ENCODE measurements around the gene VPS33B.

Gene VPS33B

DNA sequence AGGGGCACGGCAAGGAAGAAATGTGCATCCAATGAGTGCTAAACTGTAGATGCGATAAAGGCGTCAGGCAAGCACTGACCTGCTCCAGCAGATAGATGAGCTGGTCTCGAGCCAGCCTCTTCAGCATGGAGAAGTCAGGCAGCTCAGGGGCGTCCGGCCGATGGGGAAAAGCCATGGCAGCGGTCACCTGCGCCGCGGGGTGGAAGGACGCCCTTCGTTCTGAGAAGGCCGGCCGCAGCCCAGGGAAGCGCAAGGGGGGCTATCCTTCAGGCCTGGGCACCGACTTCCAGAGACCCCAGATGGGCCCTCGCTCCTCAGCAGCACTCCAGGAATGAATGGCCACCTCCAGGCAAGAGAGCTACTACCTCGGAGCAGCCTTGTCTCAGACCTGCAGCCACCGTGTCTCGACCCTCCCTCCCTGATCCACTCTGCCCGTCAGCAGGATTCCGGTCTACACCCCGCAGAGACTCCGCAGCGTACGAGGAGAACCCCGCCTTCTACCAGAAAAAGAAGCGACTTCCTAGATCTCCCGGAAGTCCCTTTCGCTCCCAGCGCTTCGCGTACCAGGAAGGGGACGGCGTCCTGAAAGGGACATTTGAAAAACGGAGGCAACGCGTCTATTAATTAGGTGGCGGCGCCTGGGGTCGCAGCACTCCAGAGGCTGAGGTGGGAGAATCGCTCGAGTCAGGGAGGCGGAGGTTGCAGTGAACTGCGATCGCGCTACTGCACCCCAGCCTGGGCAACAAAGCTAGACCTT lies at the start of gene VPS33B:
Gene VPS33B, minus strand, starts transcription at position 520 of the 757 bp plus-strand sequence. Its CDS starts 345 bp downstream, at position 175.
- DNase-seq (ENCODE audit: low read depth), result peak; percentile 71
- H3K4me3 ChIP-seq (ENCODE audit: low read depth, low read length), result peak within 1 kb of the TSS; percentile 98
- TF ChIP-seq, protein P1, sequence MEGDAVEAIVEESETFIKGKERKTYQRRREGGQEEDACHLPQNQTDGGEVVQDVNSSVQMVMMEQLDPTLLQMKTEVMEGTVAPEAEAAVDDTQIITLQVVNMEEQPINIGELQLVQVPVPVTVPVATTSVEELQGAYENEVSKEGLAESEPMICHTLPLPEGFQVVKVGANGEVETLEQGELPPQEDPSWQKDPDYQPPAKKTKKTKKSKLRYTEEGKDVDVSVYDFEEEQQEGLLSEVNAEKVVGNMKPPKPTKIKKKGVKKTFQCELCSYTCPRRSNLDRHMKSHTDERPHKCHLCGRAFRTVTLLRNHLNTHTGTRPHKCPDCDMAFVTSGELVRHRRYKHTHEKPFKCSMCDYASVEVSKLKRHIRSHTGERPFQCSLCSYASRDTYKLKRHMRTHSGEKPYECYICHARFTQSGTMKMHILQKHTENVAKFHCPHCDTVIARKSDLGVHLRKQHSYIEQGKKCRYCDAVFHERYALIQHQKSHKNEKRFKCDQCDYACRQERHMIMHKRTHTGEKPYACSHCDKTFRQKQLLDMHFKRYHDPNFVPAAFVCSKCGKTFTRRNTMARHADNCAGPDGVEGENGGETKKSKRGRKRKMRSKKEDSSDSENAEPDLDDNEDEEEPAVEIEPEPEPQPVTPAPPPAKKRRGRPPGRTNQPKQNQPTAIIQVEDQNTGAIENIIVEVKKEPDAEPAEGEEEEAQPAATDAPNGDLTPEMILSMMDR (conservative IDR thresholded peaks at IDR 0.05; ENCODE audit: low read depth, low read length), result no peak

DNA sequence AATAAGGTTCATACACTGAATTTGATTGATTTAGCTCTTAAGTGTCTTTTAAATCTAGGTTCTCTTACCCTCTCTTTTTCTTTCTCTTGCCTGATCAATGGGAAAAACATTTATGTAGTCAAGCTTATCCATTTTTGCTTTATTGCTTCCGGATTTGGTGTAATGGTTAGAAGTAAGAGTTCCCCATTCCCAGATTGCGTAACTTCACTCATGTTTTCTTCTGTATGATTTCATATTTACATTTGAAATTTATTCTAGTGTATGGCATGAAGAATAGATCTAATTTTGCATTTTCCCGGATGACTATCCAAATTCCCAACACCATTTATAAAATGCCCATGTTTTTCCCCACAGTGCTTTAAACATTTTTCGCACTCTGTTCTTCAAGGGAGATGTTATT lies 49.8 kb upstream of the VPS33B start:
- H3K4me3 ChIP-seq (ENCODE audit: low read depth, low read length), result no peak overlapping the region
- TF ChIP-seq, protein P1 (conservative IDR thresholded peaks at IDR 0.05; ENCODE audit: low read depth, low read length), result no peak
- no peak for DNase-seq (ENCODE audit: low read depth)

DNA sequence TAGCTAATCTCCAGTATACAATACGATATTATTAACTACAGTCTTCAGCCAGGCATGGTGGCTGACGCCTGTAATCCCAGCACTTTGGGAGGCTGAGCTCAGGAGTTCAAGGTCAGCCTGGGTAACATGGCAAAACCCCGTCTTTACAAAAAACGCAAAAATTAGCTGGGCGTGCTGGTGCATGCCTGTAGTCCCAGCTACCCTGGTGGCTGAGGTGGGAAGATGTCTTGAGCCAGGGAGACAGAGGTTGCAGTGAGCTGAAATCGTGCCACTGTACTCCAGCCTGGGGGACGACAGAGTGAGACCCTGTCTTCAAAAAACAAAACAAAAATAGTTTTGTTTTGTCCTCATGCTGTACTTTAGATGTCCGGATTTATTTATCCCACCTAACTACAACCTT lies 48.5 kb upstream of the VPS33B start:
- no peak overlapping the region for H3K4me3 ChIP-seq (ENCODE audit: low read depth, low read length)
- TF ChIP-seq, protein P1 (conservative IDR thresholded peaks at IDR 0.05; ENCODE audit: low read depth, low read length), result no peak
- no peak for DNase-seq (ENCODE audit: low read depth)

DNA sequence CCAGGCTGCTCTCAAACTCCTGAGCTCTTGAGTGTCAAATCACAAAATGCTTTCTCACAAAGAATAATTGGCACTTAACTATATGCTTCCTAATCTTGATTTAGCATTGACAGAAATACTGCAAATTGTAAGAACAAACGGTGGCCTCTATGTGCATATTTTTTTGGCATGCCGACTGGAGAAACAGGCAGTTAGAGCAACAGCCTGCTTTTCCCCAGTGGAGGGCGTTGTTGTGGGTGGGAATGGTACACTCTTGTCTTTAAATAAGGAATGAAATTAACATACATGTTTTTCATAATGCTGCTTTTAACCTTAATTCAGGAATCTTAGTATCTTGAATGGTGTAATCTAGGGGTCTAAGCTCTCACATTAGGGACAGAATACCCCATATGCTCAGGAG lies 46.6 kb upstream of the VPS33B start:
- DNase-seq (ENCODE audit: low read depth), result no peak
- TF ChIP-seq, protein P1 (conservative IDR thresholded peaks at IDR 0.05; ENCODE audit: low read depth, low read length), result peak; percentile 10
- no peak overlapping the region for H3K4me3 ChIP-seq (ENCODE audit: low read depth, low read length)

DNA sequence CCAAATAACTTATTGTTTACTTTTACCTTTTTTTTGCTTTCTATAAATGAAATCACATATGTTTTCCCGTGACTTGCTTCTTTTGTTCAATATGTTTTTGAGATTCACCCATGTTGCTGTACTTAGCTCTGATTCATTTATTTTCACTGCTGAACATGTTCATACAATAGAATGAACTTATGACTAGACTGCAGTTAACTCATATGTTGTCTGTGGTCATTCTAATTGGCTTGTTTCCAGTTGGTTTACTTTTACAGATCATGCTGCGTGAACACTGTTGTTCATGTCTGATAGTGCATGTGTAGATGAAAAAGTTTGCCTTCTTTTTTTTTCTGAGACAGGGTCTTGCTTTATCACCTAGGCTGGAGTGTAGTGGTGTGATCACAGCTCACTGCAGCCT lies 46.0 kb upstream of the VPS33B start:
- no peak for DNase-seq (ENCODE audit: low read depth)
- no peak overlapping the region for H3K4me3 ChIP-seq (ENCODE audit: low read depth, low read length)
- TF ChIP-seq, protein P1 (conservative IDR thresholded peaks at IDR 0.05; ENCODE audit: low read depth, low read length), result no peak

DNA sequence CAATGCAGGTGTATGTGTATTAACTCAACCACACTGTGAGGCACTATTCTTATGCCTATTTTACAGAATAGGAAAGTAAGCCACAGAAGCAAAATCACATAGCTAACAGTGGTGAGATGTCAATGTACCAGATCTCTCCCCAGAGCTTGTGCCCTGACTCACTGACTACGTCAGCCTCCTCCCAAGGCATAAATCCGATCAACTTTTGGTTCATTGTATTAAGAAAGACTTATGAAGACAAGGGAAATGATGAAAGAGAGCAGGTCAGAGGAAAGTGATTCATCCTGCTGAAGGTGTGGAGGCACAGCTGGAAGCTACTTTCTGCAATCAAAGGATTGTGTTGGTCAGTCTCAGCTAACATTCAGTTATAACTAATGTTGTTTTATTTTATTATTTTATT lies 44.6 kb upstream of the VPS33B start:
- TF ChIP-seq, protein P1 (conservative IDR thresholded peaks at IDR 0.05; ENCODE audit: low read depth, low read length), result no peak
- H3K4me3 ChIP-seq (ENCODE audit: low read depth, low read length), result no peak overlapping the region
- peak; percentile 21 for DNase-seq (ENCODE audit: low read depth)

DNA sequence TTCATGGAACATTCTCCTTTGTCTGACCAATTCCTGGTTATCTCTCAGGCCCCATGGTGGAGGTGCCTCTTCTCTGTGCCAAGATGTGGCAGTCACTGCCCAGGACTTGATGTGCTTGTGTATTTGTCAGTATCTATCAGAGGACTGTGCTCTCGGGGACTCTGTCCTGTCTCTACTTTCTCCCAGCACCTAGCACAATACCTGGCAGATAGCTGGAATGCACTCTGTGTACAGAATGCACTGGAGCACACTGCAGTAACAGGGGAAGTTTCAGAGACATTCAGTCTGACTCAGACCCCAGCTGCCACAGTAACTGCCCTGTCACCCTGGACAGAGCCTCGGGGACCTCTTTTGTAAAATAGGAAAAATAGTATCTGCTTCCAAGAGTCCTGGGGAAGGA lies 43.1 kb upstream of the VPS33B start:
- H3K4me3 ChIP-seq (ENCODE audit: low read depth, low read length), result no peak overlapping the region
- TF ChIP-seq, protein P1 (conservative IDR thresholded peaks at IDR 0.05; ENCODE audit: low read depth, low read length), result no peak
- DNase-seq (ENCODE audit: low read depth), result no peak

Data from choroid plexus epithelial cell (primary cell).